SKM-1 treated with dmso at 0.1 percent for 144 hours (cell line): ENCODE measurements around the gene MALSU1.
A peak's percentile ranks its signal among the peaks of the same experiment; 100 is the strongest.

Experiments used
- DNase-seq: peaks from one replicate; lab custom pipeline; 2025; ENCODE audit not compliant: unreplicated experiment; lab: John Stamatoyannopoulos, UW

MALSU1 gene

DNA sequence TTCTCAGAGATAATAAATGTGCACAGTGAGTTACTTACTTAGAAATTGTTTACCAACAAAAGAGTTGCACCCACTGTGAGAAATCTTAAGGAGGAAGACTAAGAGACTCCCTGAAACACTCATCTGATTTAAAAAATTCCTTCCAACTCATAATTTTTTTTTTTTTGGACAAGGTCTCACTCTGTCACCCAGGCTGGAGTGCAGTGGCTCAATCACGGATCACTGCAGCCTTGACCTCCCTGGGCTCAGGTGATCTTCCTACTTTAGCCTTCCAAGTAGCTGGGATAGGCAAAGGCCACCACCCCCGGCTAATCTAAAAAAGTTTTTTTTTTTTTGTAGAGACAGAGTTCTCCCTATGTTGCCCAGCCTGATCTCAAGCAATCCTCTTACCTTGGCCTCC is 36.0 kb downstream of the MALSU1 start:
- no peak for DNase-seq

DNA sequence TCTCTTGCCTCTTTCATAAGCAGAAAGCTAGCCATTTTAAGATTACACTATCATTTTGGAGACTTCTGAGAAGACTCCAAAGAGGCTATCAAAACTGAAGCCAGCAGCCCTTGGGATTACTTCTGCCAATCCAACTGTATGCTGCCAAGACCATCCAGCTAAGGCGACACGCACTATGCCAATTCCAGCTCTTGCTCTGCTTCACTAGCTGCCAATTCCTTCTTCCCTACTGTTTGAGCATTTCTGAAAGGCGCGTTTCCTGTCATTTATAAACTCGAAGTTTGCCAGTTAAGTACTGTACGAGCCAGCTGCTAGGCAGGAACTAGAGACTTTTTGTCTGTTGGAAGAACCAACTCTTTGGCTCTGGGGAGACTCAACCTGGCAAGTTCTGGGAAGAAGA is 36.5 kb downstream of the MALSU1 start:
- no peak for DNase-seq

DNA sequence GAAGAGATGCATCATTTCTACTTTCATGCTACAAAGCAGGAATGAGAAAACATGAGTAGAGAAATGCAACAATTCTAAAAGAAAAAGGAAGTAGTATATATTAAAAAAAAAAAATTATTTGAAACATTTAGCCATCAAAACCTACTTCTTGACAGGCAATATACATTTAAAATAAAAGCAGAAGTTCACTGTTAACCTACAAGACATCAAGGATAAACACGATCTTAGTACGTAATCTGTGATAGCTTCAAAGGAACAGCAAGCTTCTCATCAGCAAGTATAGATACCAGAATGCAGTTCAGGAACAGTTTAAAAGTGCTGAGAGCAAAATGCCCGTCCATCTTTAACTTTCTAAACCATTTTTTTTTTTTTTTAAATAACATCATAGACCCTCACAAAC is 36.9 kb downstream of the MALSU1 start:
- no peak for DNase-seq

DNA sequence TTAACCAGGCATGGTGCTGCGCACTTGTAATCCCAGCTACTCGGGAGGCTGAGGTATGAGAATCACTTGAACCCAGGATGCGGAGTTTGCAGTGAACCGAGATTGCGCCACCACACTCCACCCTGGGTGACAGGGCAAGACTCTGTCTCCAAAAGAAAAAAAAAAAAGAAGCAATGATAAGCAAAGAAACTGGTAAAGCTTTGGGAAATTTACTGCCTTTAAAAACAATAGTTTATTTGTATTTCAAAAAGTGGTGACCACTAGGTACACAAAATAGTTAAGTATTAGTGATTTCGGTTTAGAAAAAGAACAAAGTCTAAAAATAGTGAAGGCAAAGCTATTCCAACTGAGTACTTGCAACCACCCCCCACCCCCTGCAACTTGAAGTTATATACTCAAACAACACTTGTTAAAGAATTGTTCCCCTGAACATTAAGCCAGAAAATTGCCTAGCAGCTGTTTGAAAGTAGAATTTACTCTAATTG is 37.7 kb downstream of the MALSU1 start:
- DNase-seq: no peak

DNA sequence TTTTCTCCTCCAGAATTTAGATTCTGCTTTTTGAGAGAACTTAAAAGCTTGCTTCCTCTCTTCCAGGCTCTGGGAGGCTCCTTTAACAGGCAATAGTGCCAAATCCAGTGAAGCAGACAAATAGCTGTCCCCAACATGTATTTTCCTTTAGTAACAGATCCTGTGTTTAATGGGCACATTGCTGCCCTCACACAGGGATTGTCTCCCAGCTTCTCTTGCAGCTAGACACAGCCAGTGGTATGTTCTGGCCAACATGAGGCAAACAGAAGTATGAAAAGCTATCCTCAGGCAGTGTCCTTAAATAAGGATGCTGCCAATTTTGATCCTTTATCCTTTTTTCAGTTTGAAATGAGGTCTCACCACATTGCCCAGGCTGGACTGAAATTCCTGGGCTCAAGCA is 38.2 kb downstream of the MALSU1 start:
- DNase-seq: no peak

DNA sequence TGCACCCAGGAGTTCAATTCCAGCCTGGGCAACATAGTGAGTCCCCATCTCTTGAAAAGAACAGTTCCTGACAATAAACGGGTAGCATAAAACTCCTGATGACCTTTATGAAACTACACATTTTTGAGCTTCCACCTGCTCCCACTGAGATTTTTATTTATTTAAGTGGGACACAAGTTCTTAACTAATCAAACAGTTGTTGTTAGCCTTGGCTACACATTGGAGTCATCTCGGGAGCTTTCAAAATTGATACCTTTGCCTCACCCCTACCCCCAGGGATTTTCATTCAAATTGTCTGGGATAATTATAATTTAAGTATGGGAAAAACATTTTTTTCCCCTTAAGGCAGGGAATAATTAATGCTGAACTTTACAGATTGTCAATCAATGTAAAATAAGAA is 39.3 kb downstream of the MALSU1 start:
- no peak for DNase-seq

DNA sequence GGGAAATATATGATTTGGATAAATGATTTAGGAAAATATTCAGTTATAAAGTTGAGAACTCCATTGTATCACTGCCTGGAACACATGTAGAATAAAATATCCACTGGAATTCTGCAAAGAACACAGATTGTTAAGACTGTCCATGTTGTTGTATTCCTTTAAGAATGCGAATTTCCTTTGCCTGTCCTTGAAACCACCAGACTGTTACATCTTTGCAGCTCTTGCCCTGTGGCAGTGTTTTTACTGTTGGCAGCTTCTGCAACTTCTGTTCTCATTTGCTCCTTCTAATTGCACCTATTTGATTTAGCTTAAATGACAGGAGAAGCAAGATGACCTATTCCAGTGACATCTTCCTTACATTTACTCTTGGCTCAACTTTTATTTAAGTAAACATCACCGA is 39.7 kb downstream of the MALSU1 start:
- no peak for DNase-seq

DNA sequence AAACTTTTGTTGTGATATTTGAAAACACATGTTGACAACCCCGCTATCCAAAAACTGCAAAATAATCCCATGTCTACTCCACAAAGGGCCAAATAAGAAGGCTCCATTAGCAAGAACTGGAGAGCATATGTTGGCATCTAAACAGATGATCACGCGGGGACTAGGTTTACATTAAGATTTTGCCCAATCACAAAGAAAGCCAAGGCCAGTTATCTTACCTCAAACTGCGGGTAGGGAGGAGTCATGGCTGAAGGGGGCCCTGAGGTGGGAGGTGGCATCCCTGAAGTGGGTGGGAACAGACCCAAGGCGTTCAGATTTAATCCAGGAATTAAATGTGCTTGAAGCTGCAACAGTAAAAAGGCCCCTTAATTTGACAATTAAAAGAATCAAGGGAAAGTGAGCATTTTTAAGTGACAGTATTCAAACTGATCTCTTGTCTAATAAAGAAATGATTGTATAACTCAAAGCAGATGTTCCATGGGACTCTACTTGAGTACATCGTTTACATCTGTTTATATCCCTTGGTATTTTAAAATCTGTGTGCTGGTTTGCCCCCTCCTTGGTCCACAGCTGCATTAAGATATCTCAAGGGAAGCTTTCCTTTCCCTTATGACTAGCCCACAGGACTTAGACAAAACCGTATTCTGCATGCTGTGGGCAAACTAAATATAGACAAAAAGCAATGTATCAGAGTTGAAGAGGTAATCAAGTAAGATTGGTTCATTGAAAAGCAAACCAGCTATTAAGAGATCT is 42.9 kb downstream of the MALSU1 start:
- no peak for DNase-seq

DNA sequence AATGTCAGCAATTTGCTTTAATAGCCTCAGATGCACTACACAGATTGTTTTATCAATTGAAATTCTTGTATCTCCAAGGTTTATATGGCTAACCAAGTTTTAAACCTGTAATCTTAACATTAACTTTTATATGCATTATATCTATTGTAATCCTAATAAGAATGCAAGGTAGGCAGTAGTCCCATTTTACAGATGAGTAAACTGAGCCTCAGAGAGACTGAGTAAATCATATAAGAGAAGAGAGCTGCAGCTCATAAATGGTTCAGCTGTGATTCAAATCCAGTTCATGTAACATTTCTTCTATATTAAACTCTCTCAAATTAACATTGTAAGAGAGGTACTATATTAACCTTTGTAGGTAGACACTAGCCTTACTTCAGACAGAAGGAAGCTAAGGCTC is 44.0 kb downstream of the MALSU1 start:
- DNase-seq: no peak

DNA sequence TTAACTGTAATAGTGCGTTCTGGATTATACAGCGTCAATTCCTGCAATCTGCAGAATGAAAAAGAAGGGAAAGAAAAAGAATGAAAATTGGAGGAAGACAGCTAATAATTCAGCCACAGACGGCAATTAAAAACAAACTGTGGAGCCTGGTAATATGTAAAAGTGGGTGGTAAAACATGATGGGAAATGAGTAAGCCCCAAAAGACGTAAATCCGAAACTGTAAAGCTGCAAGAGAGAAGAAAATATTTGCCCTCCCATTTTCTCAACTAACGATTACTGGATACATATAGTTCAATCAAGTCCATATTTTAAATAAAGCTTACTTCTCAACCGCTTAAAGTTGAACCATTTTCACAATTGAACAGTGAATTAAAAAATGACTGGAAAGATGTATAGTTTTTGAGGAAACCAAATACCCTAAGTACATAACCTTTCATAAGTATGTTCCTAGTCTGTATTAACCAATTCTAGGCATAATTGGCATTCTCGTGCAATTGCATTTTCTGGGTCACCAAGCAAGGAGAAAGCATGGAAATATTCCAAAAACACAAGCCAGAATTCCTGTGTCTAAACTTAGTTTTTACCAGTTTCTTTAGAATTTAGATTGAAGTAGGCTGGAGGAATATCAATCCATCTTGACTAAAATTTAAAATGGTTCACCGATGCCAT is 44.8 kb downstream of the MALSU1 start:
- DNase-seq: no peak

DNA sequence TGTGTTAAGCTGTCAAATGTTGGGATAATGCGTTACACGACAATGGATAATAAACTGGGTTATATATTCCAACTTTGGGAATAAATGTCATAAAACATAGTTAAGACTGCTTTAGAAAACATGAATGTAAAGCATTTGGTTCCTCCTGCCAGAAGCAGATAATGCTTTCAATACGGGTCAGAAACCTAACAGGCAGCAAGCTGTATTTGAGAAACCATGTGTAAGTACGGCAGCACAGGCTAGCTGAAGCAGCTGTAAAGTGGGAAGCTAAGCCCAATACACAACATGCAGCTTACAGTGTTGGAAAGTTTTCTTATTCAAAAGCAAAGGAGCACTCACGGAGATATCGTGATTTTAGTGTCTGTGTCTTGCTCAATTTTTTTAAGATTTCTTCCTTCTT is 46.5 kb downstream of the MALSU1 start:
- no peak for DNase-seq

DNA sequence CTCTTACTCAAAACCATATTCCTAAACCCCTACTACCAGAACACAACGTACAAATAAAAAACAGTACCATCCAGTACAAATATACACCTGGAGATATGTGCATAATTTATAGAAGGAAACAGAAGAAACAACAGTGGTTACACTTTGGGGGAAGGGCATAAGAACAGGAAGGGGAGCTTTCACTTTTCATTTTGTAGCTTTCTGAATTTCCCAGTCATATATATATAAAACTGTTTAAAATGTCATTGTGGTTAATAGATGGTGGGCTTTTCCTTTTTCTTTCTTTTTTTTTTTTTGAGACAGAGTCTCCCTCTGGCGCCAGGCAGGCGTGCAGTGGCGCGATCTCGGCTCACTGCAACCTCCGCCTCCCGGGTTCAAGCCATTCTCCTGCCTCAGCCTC is 47.2 kb downstream of the MALSU1 start:
- DNase-seq: no peak

DNA sequence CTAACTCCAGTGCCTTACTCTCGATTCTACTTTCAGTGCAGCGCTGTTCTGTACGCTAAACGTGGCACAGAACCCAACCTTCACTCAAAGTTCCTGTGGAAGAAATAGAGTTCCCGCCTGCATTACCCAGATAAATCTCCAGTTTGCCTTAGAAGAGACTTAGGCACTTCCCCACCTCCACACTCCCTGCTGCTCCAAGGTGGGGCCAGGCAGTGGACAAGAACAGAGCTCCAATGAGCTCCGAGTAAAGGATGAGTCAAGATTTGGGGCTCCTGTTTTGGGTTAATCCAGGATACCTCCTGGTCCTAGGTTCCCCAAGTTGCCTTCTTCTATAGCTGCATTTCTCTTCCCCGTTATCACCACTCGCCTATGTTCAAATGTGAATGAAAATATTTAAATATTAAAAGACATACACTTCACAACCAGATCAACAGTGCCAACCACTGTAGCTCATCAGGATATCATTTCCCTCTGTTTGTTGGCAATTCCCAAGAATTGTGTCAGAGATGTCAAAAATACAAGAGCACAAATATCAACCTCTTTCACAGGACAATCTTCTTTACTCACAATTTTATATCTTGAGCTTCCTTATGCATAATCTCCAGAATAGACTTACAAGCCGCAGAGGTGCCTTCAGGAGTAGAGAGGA is 48.0 kb downstream of the MALSU1 start:
- DNase-seq: no peak

DNA sequence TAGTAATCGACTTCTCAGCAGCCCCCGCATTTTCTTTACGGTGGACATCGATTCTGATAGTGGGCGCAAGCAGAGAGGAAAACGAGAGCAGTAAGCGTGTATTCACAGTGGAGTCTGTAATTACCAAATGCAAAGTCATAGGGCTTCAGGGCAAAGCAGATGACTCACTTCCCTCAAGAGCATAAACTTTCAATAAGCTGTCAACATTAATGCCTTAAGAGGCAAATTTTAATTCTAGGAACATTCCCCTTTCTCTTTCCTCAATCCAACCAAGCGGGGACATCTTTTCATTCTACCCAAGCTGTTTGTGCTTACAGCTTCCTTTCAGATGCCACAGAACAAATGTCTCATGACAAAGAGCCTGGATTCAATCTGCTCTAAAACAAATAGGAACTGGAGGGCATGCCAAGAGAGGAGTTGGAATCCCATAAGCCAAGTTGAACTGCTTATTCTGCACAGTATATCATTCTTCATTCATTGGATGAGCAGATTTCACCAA is 48.6 kb downstream of the MALSU1 start:
- DNase-seq: no peak

DNA sequence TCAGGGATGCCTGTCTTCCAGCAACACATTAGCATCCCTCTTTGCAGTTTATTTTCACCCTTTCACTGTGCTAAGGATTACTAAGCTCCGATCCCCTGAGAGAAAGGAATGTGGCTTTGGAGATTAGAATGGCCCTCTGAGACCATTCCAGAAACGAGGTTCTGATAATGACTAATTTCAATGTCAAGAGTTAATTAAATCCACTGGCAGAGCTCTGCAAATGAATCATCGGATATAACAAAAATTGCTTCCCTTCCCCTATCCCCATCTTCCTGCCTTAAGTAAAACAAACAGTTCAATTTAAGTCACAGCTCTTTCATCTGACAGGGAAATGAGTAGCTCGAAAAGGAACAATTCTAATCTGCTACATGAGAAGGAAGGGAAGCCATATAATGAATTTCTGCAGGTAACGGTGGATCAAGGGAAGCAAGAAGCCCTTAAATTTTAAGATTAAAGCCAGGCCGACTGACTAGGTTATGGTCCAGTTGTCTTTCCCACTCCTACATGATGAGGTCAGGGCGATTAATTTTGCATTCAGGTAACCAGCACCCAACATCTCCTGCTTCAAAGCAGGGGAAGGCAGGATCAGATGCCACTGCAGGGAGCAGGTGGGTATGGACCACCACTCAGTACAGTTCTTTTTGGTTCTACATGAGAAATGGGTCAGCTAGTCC is 50.5 kb downstream of the MALSU1 start:
- no peak for DNase-seq

DNA sequence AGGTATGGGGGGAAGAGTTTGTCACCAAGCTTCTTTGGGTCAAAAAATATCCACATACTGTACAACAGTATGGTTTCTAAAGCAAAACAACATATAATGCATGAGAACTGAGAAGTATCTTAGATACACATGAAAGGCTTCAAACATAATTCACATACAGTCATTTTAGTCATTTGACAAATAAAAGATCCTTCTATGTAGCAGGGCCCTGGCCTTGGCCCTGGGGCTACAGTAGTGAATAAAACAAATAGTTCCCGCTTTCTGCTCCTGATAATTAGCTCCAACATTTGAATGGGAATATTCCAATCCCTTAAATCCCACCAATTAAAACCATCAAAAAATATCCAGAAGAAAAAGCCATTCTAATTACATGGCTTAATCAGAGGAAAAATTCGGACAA is 51.3 kb downstream of the MALSU1 start:
- no peak for DNase-seq

DNA sequence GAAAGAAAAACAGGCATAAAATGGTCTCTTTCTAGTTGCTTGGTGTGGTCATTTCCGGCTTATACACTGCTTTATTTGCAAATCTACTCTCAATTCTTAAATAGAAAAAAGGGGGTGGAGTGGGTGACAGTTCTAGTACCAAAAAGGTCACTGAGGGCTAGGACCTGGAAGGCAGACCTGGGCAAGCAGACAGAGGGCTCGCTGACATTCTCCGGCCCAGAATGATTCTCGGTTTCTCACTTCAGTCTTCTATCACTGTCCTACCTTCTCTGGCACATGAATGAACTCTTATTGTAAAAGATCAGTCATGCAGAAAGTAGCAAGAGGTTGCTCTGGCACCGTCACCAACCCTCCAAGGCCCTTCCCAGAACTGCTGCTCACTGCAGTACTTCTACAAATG is 54.0 kb downstream of the MALSU1 start:
- DNase-seq: no peak

DNA sequence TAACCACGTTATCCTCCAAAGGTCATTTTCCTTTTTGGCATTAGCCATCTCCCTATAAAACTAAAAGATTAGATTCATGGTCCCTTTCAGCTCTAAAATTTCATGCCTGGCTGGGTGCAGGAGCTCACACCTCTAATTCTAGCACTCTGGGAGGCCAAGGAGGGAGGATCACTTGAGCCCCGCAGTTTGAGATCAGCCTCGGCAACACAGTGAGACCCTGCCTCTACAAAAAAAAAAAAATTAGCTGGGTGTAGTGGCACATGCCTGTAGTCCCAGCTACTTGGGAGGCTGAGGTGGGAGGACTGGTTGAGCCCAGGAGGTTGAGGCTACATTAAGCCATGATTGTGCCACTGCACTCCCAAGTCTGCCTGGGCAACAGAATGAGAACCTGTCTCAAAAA is 57.0 kb downstream of the MALSU1 start:
- no peak for DNase-seq

DNA sequence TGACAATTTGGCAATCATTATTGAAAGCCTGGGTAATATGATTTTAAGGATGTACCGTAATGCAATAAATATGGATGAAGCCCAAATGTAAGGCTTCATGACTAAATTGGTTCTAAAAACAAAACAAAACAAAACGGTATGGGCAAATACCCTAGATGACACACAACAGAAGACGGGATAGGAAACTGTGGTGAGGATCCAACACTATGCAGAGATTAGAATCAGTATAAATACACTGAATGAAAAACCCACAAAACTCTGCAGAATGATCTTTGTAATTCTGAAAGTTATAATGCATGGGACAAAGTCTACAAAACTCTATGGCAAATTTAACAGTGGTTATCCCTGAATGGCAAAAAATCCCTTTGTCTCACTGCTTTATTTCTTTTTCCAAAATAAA is 57.6 kb downstream of the MALSU1 start:
- DNase-seq: no peak

DNA sequence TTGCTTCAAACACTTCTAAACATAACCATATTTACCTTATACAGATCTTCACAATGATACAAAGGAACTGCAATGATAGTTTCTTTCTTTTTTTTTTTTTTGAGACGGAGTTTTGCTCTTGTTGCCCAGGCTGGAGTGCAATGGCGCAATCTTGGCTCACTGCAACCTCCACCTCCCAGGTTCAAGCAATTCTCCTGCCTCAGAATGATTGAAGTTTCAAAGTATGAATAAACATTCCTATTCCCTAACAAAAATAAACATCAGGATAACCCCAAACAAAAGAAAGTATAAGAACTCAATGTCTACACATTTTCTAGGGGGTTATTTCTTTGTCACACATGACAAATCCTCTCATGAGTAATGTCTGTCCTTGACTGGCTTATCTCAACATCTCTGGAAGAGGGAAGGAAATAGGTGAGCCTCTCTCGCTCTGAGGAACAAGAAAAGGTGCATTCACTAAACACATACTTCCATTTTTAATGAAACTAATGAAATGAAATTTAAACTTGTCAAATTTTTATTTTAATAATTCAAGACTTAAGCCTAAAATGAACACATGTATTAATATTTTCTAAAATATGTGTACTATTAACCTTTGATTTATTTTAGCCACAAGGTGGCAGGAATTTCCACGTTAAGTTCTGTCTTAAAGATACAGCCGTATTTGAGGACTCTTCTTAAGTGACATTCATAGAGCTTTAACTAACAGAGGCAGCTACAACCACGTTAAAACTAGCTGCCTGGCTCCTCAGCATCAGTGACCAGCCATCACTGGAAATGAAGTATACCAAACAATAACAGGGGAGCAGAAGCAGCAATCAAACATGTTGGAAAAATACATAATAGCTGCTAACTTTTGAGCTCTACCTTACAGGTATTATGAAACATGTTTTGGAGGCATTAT is 58.3 kb downstream of the MALSU1 start:
- peak; percentile 5 for DNase-seq
